Amniotic stem cell (primary cell): ENCODE measurements around the gene ZNF80.
"Not testable (repeated sequence)": the region's sequence is repeated elsewhere in the genome, so short reads cannot be mapped to it uniquely, and the experiment has no call there.

Experiments
- DNase-seq: peaks from one replicate; lab custom pipeline; 2025; lab: John Stamatoyannopoulos, UW

ZNF80 gene

GRCh38 chr3:114237478-114237877, at the start of gene ZNF80:
Gene ZNF80 (minus strand): TSS chr3:114237578. CDS start chr3:114237074, 504 bp downstream.
- not testable (repeated sequence) for DNase-seq

GRCh38 chr3:114286266-114286665, 48.9 kb upstream of the ZNF80 start:
- no peak for DNase-seq

- DNase-seq: no peak
Measured at GRCh38 chr3:114285648-114286230, 48.4 kb upstream of the ZNF80 start.

- no peak for DNase-seq
Measured at GRCh38 chr3:114284644-114285043, 47.3 kb upstream of the ZNF80 start.

- not testable (repeated sequence) for DNase-seq
Measured at GRCh38 chr3:114276856-114277255, 39.5 kb upstream of the ZNF80 start.

- no peak for DNase-seq
Measured at GRCh38 chr3:114274929-114275328, 37.6 kb upstream of the ZNF80 start.

GRCh38 chr3:114272271-114272670, 34.9 kb upstream of the ZNF80 start:
- DNase-seq: no peak

GRCh38 chr3:114270019-114270418, 32.6 kb upstream of the ZNF80 start:
- no peak for DNase-seq

GRCh38 chr3:114260152-114260551, 22.8 kb upstream of the ZNF80 start:
- DNase-seq: no peak

- DNase-seq: no peak
Measured at GRCh38 chr3:114259566-114259965, 22.2 kb upstream of the ZNF80 start.

- no peak for DNase-seq
Measured at GRCh38 chr3:114253505-114253904, 16.1 kb upstream of the ZNF80 start.

GRCh38 chr3:114252954-114253353, 15.6 kb upstream of the ZNF80 start:
- DNase-seq: no peak

GRCh38 chr3:114242947-114243346, 5.6 kb upstream of the ZNF80 start:
- no peak for DNase-seq

GRCh38 chr3:114241262-114241661, 3.9 kb upstream of the ZNF80 start:
- DNase-seq: no peak

- not testable (repeated sequence) for DNase-seq
Measured at GRCh38 chr3:114238146-114238785, 888 bp upstream of the ZNF80 start.

GRCh38 chr3:114235431-114235830, 1.9 kb downstream of the ZNF80 start:
- no peak for DNase-seq

- DNase-seq: no peak
Measured at GRCh38 chr3:114234745-114235144, 2.6 kb downstream of the ZNF80 start.

- DNase-seq: no peak
Measured at GRCh38 chr3:114231616-114232015, 5.8 kb downstream of the ZNF80 start.

- no peak for DNase-seq
Measured at GRCh38 chr3:114227076-114227475, 10.3 kb downstream of the ZNF80 start.

- DNase-seq: no peak
Measured at GRCh38 chr3:114226313-114226712, 11.1 kb downstream of the ZNF80 start.

- DNase-seq: no peak
Measured at GRCh38 chr3:114223143-114223542, 14.2 kb downstream of the ZNF80 start.

- DNase-seq: no peak
Measured at GRCh38 chr3:114221881-114222264, 15.5 kb downstream of the ZNF80 start.

GRCh38 chr3:114221165-114221880, 16.1 kb downstream of the ZNF80 start:
- no peak for DNase-seq
